ENCODE results near the gene BNIP3. TPM values are rescaled to one million over a fixed set of nuclear protein-coding genes. Genes with fewer than 3 reads are reported as not detected.

The BNIP3 gene
- total and polyA plus RNA-seq, 2 of the 8 experiments (the other 6 are each of a cell fraction or from before 2014, with no cell fraction given) = 25.8 to 58.9 TPM

GRCh38 chr10:131964298-131964697 is 17.4 kb downstream of the BNIP3 start:
- H3K23ac ChIP-seq (ENCODE audit: insufficient read length) = no peak overlapping the region
- H3K56ac ChIP-seq (replicated peaks; ENCODE audit: insufficient read length, low read depth, low read length) = no peak overlapping the region
- no peak overlapping the region for H3K14ac ChIP-seq (ENCODE audit: insufficient read length)
- H2AK5ac ChIP-seq (ENCODE audit: low read depth, low read length) = no peak overlapping the region
- no peak for TF ChIP-seq SP1 (IDR thresholded peaks at IDR 0.05; ENCODE audit: low read depth, low read length)
- no peak for TF ChIP-seq RFX5 (IDR thresholded peaks at IDR 0.05; ENCODE audit: borderline replicate concordance, low read depth, low read length)
- TF ChIP-seq BCL11A (IDR thresholded peaks at IDR 0.05; ENCODE audit: low read depth in 2 of 2, low read length in 2 of 2) = no peak
- no peak for TF ChIP-seq TEAD4 (IDR thresholded peaks at IDR 0.05; ENCODE audit: low read depth, low read length)
- TF ChIP-seq HDAC6 (IDR thresholded peaks at IDR 0.05; ENCODE audit: low read depth, low read length) = no peak
- TF ChIP-seq MAFK (IDR thresholded peaks at IDR 0.05; ENCODE audit: low read depth, low read length) = no peak
- TF ChIP-seq CHD1 (IDR thresholded peaks at IDR 0.05; ENCODE audit: low read depth, low read length) = no peak
- TF ChIP-seq RBBP5 (IDR thresholded peaks at IDR 0.05; ENCODE audit: borderline replicate concordance, low read depth, low read length) = no peak
- TF ChIP-seq YY1 (IDR thresholded peaks at IDR 0.05; ENCODE audit: low read depth, low read length) = no peak
- TF ChIP-seq SP2 (IDR thresholded peaks at IDR 0.05; ENCODE audit: low read length) = no peak
- no peak for TF ChIP-seq TAF7 (optimal IDR thresholded peaks at IDR 0.05; ENCODE audit: borderline replicate concordance, low read depth, low read length)
- TF ChIP-seq MAX (IDR thresholded peaks at IDR 0.05) = no peak
- TF ChIP-seq POLR2A (IDR thresholded peaks at IDR 0.05; ENCODE audit: control extremely low read depth in 1 of 2, low read depth in 2 of 2, low read length in 2 of 2) = no peak
- no peak overlapping the region for H2BK15ac ChIP-seq (ENCODE audit: low read length)
- H3K18ac ChIP-seq (ENCODE audit: extremely low read depth, low read length) = no peak overlapping the region
- POLR2A ChIA-PET (ENCODE audit: partially characterized antibody) = no interaction called here
- H3K4me3 ChIP-seq (ENCODE audit: extremely low read depth in 1 of 4, insufficient read depth in 2 of 4, low read depth in 3 of 4, low read length in 4 of 4) = no peak overlapping the region
- H3K23me2 ChIP-seq (ENCODE audit: low read depth, low read length) = no peaks in the 10 kb centered on the region
- H2BK20ac ChIP-seq (ENCODE audit: low read length) = no peak overlapping the region
- no peak overlapping the region for H4K91ac ChIP-seq (replicated peaks; ENCODE audit: insufficient read length, low read length)
- H4K8ac ChIP-seq (ENCODE audit: extremely low read depth, insufficient read depth, low read length) = no peak overlapping the region
- H2BK5ac ChIP-seq (ENCODE audit: low read depth, low read length) = no peak overlapping the region
- no peak overlapping the region for H2AFZ ChIP-seq (ENCODE audit: low read length)
- H3K27me3 ChIP-seq (replicated peaks in 1 of 4; ENCODE audit: control insufficient read depth in 3 of 4, extremely low read depth in 1 of 4, insufficient read depth in 3 of 4, low read length in 3 of 4) = no peaks in the 10 kb centered on the region
- H3K79me2 ChIP-seq (ENCODE audit: control insufficient read depth in 1 of 2, insufficient read depth in 2 of 2, low read length in 2 of 2) = no peaks in the 10 kb centered on the region
- WGBS, 2 experiments (ENCODE audit: extremely low coverage in 1 of 2, insufficient coverage in 1 of 2, insufficient read length in 1 of 2, insufficient replicate concordance in 2 of 2, low coverage in 1 of 2, low lambda C conversion rate in 2 of 2, missing lambda C conversion rate in 1 of 2) = 92% methylated on average over 9 of the region's 9 CpGs; no CpG with 5 or more reads in 1 of the 2 experiments
- FAIRE-seq (no peak), DNase-seq (ENCODE audit: low read depth in 1 of 2, low spot score in 2 of 2) (no peak)
- H4K20me1 ChIP-seq (replicated peaks in 1 of 2; ENCODE audit: control insufficient read depth in 1 of 2, insufficient read depth in 2 of 2, low read length in 2 of 2) = peaks cover 0 to 6% of the 10 kb centered on the region in 2 experiments
- no peak overlapping the region for H2BK120ac ChIP-seq (replicated peaks; ENCODE audit: low read depth, low read length)
- H3K4me2 ChIP-seq (ENCODE audit: insufficient read depth in 1 of 2, low read depth in 2 of 2, low read length in 2 of 2) = no peak overlapping the region
- H3K9ac ChIP-seq (replicated peaks in 1 of 4; ENCODE audit: extremely low read depth in 1 of 4, low read depth in 3 of 4, low read length in 3 of 4) = no peak overlapping the region
- no peak overlapping the region for H3K27ac ChIP-seq (ENCODE audit: low read depth, low read length)
- H3K4ac ChIP-seq (replicated peaks; ENCODE audit: insufficient read length, low read depth, low read length) = no peak overlapping the region
- CTCF ChIA-PET (ENCODE audit: partially characterized antibody) = interaction anchor here (2.3 kb wide), 1 partner anchor 59 kb away, joined by 7 read pairs; no protein-coding TSS in a partner anchor
- no peak overlapping the region for H4K5ac ChIP-seq (ENCODE audit: insufficient read length, low read depth, low read length)
- H3K4me1 ChIP-seq (replicated peaks in 1 of 4; ENCODE audit: control insufficient read depth in 3 of 4, insufficient read depth in 4 of 4, low read length in 3 of 4) = no peaks in the 10 kb centered on the region; a peak in 1 of 7 replicates
- peaks cover 3% of the 10 kb centered on the region for H3K79me1 ChIP-seq (ENCODE audit: low read depth, low read length)
- H3K36me3 ChIP-seq (ENCODE audit: control insufficient read depth in 2 of 4, insufficient read depth in 4 of 4, low read length in 3 of 4) = peaks cover 7 to 20% (median 7%) of the 10 kb centered on the region in 4 experiments; a peak in 7 of 8 replicates
- H3K9me3 ChIP-seq (ENCODE audit: insufficient read depth in 2 of 2, low read depth in 1 of 2, low read length in 1 of 2) = no peaks in the 10 kb centered on the region
- H2BK12ac ChIP-seq (ENCODE audit: low read depth, low read length) = no peak overlapping the region
